ENCODE measurements around the gene RDH8.
"Not testable (repeated sequence)": the region's sequence is repeated elsewhere in the genome, so short reads cannot be mapped to it uniquely, and the experiment has no call there.

Gene RDH8

GRCh38 chr19:10018263-10018662, 5.0 kb downstream of the RDH8 start:
- TF ChIP-seq, protein P1, sequence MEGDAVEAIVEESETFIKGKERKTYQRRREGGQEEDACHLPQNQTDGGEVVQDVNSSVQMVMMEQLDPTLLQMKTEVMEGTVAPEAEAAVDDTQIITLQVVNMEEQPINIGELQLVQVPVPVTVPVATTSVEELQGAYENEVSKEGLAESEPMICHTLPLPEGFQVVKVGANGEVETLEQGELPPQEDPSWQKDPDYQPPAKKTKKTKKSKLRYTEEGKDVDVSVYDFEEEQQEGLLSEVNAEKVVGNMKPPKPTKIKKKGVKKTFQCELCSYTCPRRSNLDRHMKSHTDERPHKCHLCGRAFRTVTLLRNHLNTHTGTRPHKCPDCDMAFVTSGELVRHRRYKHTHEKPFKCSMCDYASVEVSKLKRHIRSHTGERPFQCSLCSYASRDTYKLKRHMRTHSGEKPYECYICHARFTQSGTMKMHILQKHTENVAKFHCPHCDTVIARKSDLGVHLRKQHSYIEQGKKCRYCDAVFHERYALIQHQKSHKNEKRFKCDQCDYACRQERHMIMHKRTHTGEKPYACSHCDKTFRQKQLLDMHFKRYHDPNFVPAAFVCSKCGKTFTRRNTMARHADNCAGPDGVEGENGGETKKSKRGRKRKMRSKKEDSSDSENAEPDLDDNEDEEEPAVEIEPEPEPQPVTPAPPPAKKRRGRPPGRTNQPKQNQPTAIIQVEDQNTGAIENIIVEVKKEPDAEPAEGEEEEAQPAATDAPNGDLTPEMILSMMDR (IDR thresholded peaks at IDR 0.05; ENCODE audit: control insufficient read depth, insufficient read depth, low read depth, low read length, missing control alignments) = no peak
- H3K4me3 ChIP-seq (ENCODE audit: control insufficient read depth, low read depth, low read length) = no peak overlapping the region
- no peak for DNase-seq (ENCODE audit: low read depth)

GRCh38 chr19:10018786-10019185, 5.5 kb downstream of the RDH8 start:
- TF ChIP-seq, protein P1 (IDR thresholded peaks at IDR 0.05; ENCODE audit: control insufficient read depth, insufficient read depth, low read depth, low read length, missing control alignments) = no peak
- no peak overlapping the region for H3K4me3 ChIP-seq (ENCODE audit: control insufficient read depth, low read depth, low read length)
- DNase-seq (ENCODE audit: low read depth) = no peak

DNA sequence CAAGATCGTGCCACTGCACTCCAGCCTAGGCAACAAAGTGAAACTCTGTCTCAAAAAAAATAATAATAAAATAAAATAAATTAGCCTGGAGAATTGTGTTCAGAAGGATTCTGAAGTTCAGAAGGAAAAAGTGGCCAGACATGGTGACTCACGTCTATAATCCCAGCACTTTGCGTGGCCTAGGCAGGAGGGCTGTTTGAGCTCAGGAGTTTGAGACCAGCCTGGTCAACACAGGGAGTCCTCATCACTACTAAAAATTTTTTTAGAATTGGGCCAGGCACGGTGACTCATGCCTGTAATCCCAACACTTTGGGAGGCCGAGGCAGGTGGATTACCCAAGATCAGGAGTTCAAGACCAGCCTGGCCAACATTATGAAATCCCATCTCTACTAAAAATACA, 6.0 kb downstream of the RDH8 start:
- no peak for DNase-seq (ENCODE audit: low read depth)
- TF ChIP-seq, protein P1 (IDR thresholded peaks at IDR 0.05; ENCODE audit: control insufficient read depth, insufficient read depth, low read depth, low read length, missing control alignments) = no peak
- H3K4me3 ChIP-seq (ENCODE audit: control insufficient read depth, low read depth, low read length) = no peak overlapping the region

DNA sequence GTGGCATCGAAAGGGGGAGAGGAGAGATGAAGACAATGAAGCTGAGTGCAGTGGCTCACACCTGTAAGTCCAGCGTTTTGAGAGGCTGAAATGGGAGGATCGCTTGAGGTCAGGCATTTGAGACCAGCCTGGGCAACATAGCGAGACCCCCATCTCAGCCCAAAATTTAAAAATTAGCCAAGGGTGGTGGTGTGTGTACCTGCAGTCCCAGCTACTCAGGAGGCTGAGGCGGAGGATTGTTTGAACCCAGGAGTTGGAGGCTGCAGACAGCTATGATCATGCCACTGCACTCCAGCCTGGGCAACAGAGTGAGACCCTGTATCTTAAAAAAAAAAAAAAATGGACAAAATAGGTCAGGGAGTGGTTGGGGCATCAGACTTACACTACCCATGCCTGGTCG, 7.6 kb downstream of the RDH8 start:
- TF ChIP-seq, protein P1 (IDR thresholded peaks at IDR 0.05; ENCODE audit: control insufficient read depth, insufficient read depth, low read depth, low read length, missing control alignments) = no peak
- no peak overlapping the region for H3K4me3 ChIP-seq (ENCODE audit: control insufficient read depth, low read depth, low read length)
- DNase-seq (ENCODE audit: low read depth) = no peak

- H3K4me3 ChIP-seq (ENCODE audit: control insufficient read depth, low read depth, low read length) = no peak overlapping the region
- TF ChIP-seq, protein P1 (IDR thresholded peaks at IDR 0.05; ENCODE audit: control insufficient read depth, insufficient read depth, low read depth, low read length, missing control alignments) = no peak
- no peak for DNase-seq (ENCODE audit: low read depth)
These were observed 8.2 kb downstream of the RDH8 start for GRCh38 chr19:10021446-10021845.

- H3K4me3 ChIP-seq (ENCODE audit: control insufficient read depth, low read depth, low read length) = no peak overlapping the region
- TF ChIP-seq, protein P1 (IDR thresholded peaks at IDR 0.05; ENCODE audit: control insufficient read depth, insufficient read depth, low read depth, low read length, missing control alignments) = no peak
- no peak for DNase-seq (ENCODE audit: low read depth)
These were observed 8.6 kb downstream of the RDH8 start for GRCh38 chr19:10021863-10022262.

DNA sequence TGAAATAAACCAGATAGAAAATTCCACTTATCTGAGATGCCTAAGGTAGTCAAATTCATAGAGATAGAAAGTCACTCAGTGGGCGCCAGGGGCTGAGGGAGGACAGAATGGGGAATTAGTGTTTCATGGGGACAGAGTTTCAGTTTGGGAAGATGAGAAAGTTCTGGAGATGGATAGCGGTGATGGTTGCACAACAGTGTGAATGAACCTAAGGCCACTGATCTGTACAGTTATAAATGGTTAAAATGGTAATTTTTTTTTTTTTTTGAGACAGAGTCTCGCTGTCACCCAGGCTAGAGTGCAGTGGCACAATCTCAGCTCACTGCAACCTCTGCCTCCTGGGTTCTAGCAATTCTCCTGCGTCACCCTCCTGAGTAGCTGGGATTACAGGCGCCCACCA, 9.8 kb downstream of the RDH8 start:
- not testable (repeated sequence) for DNase-seq (ENCODE audit: low read depth); H3K4me3 ChIP-seq (ENCODE audit: control insufficient read depth, low read depth, low read length)

Measured in AG09309 (cell line).